Right atrium auricular region (tissue), 2 donors: Measurements from ENCODE around the gene EDRF1. TPM values are rescaled to one million over a fixed set of nuclear protein-coding genes. Genes with fewer than 3 reads are reported as not detected.

Source experiments
- DNase-seq: peaks from one replicate; pipeline ENCODE4 v3.0.0-alpha.2; 2019; ENCODE audit warnings: low spot score
- H3K27ac ChIP-seq, 2 donors: fragments of 200-600 bp; sonication (generic); 1 replicate in 1 of 2; 2 replicates in 1 of 2; pipeline ENCODE4 v1.5.1; 2016 to 2019
- H3K27me3 ChIP-seq, 2 donors: fragments of 200-600 bp; sonication (generic); one replicate each; pipeline versions ENCODE4 v1.5.1 to v1.6.0; 2017 to 2019
- H3K36me3 ChIP-seq: fragments of 200-600 bp; sonication (generic); one replicate; pipeline ENCODE4 v1.5.1; 2016
- H3K4me1 ChIP-seq, 2 donors: fragments of 200-600 bp; sonication (generic); one replicate each; pipeline versions ENCODE4 v1.5.1 to v1.6.0; 2017 to 2019
- H3K4me3 ChIP-seq, 2 donors: fragments of 200-600 bp; sonication (generic); 1 replicate in 1 of 2; 2 replicates in 1 of 2; pipeline ENCODE4 v1.5.1; 2017 to 2019; ENCODE audit warnings: mild to moderate bottlenecking in 1 of 2, moderate library complexity in 1 of 2
- H3K9me3 ChIP-seq, 2 donors: fragments of 200-600 bp; sonication (generic); one replicate each; pipeline ENCODE4 v1.5.1; 2019
- total RNA-seq, 2 donors: library from RNA; depleted of rRNA; stranded (reverse); fragments of >200 nt; gene quantifications; one replicate each; pipeline ENCODE4 v1.1.0, GENCODE V29; 2016
- TF ChIP-seq, protein P1 (sequence below), 2 donors: fragments of 200-600 bp; sonication (generic); IDR thresholded peaks; one replicate each; pipeline ENCODE4 v1.5.1; 2019; ENCODE audit warnings: antibody characterized with exemption in 2 of 2

Gene EDRF1
- total RNA-seq, 2 donors from 2014 or later = 11.4 to 11.5 TPM

DNA sequence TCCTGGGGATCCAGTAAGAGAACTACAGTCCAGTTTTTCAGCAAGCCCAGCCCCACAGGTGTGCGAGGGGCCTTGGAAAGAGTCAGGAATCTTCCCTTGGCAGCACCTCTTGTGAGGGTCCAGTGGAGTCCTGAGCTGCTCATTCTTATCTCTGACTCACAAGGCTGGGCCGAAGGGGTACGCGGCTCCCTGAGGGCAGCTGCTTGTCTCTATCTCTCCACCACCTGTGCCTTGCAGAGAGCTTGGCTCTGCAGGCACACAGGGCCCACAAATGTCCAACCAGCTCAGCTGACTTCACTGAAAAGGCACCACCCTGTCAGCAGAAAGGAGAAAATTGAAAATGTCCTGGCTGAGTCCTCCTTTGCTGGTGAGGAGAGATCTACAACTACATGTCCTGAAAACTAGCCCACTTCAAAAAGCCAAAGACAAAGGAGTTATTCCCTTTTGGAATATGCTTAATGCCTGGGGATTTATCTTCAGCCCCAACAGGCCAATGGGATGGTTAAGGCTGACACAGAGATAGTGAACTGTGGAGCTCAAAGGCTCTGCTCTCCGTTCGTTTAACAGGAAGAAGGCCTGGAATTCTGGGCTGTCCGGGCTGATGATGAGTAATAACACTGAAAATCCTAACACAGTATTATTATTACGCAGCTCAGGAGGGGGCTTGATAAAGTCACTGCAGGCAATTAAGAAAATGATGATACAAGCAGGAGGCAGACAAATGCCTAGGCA lies 80.1 kb downstream of the EDRF1 start:
- Histone ChIP-seq H3K4me1 (no peaks in the 10 kb centered on the region), H3K27me3 (no peaks in the 10 kb centered on the region), H3K27ac (no peak overlapping the region), H3K9me3 (no peaks in the 10 kb centered on the region), H3K4me3 (no peak overlapping the region), H3K36me3 (peaks cover 39% of the 10 kb centered on the region)
- no peak for DNase-seq
- TF ChIP-seq, protein P1, sequence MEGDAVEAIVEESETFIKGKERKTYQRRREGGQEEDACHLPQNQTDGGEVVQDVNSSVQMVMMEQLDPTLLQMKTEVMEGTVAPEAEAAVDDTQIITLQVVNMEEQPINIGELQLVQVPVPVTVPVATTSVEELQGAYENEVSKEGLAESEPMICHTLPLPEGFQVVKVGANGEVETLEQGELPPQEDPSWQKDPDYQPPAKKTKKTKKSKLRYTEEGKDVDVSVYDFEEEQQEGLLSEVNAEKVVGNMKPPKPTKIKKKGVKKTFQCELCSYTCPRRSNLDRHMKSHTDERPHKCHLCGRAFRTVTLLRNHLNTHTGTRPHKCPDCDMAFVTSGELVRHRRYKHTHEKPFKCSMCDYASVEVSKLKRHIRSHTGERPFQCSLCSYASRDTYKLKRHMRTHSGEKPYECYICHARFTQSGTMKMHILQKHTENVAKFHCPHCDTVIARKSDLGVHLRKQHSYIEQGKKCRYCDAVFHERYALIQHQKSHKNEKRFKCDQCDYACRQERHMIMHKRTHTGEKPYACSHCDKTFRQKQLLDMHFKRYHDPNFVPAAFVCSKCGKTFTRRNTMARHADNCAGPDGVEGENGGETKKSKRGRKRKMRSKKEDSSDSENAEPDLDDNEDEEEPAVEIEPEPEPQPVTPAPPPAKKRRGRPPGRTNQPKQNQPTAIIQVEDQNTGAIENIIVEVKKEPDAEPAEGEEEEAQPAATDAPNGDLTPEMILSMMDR (IDR thresholded peaks at IDR 0.05) = no peak

DNA sequence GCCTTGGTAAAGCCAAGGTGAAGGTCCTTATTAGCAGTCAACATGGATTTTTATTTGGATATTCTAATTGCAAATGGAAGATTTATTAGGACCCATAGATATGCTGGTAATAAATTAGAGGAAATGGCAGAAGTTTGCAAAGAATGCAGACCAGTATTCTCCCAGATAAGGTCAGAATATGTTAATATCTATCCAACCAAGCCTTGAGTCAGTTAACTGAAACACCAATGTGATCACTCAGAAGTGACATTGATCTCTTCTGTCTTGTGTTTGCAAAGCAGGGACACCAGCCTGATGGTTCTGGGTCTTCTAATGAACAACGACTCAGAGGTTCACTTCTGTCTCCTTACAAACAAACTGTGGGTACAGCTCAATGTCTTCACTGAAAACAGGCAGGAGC lies 82.1 kb downstream of the EDRF1 start:
- TF ChIP-seq, protein P1 (IDR thresholded peaks at IDR 0.05) = no peak
- no peaks in the 10 kb centered on the region for H3K4me1 ChIP-seq
- no peaks in the 10 kb centered on the region for H3K27me3 ChIP-seq
- H3K4me3 ChIP-seq = no peak overlapping the region
- peaks cover 44% of the 10 kb centered on the region for H3K36me3 ChIP-seq
- no peak overlapping the region for H3K27ac ChIP-seq
- DNase-seq = no peak
- no peaks in the 10 kb centered on the region for H3K9me3 ChIP-seq

DNA sequence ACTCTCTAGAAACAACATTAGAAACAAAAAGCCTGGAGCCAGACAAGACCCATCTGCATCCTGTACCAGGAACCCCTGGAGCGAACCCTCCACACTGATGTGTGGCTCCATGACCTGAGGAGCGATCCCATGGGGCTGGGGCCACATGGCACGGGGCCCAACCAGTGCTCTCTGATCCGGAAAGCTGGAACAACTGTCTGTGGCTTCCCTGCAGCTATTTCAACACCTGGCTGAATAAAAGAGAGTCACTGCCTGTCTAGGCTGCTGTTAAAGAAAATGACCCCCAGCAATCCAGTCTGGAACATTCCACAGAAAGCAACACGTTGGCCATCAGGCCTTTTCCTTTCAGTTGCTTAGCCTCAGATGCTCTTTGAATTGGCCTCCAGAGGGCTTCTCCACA lies 82.6 kb downstream of the EDRF1 start:
- H3K36me3 ChIP-seq = peaks cover 49% of the 10 kb centered on the region

DNA sequence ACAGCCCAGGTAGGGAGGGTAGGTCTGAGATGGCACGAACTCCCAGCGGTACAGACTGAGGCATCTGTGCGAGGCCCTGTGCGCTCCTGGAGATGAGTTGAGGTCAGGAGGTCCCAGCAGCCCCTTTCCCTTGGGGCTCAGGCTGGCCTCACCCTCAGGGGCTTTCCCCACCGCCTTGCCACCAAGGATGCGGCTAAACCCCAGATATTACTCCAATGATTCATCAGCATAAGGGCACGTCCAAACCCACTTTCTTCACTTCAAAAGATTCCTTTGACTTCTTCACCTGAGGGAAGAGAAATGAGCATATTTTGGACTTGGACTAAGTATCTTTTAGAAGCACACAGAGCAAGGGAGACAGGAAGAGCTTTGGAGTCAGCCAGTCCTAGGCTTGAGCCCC lies 83.2 kb downstream of the EDRF1 start:
- Histone ChIP-seq H3K4me3 (no peak overlapping the region), H3K27ac (no peak overlapping the region), H3K4me1 (no peaks in the 10 kb centered on the region), H3K36me3 (peaks cover 46% of the 10 kb centered on the region), H3K9me3 (no peaks in the 10 kb centered on the region), H3K27me3 (no peaks in the 10 kb centered on the region)
- TF ChIP-seq, protein P1 (IDR thresholded peaks at IDR 0.05) = no peak
- no peak for DNase-seq

More for the DNA sequence above, 82.6 kb downstream of the EDRF1 start:
- Histone ChIP-seq H3K4me3 (no peak overlapping the region), H3K27ac (no peak overlapping the region), H3K9me3 (no peaks in the 10 kb centered on the region), H3K4me1 (no peaks in the 10 kb centered on the region), H3K27me3 (no peaks in the 10 kb centered on the region)
- no peak for DNase-seq
- TF ChIP-seq, protein P1 (IDR thresholded peaks at IDR 0.05) = no peak

DNA sequence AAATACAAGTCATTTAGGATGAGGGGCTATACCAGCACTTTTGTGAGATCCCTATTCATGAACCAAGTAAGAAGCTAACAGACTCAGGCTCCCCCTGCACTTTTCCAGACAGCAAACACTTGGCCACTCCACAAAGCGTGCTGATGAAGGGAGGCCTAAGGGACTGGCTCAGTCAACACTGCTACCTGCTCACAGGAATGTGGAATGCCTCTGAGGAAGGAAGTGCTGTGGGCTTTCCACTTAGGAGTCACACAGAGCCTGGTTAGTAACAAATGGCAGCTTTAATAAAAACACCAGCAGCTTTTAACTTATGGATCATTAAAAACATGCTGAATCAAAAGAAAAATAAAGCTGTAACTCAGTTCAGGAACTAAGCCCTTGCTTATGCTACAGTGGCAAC lies 88.5 kb downstream of the EDRF1 start:
- DNase-seq = no peak
- peaks cover 56% of the 10 kb centered on the region for H3K36me3 ChIP-seq

More for the DNA sequence above, 88.5 kb downstream of the EDRF1 start:
- Histone ChIP-seq H3K27me3 (no peaks in the 10 kb centered on the region), H3K4me3 (no peak overlapping the region), H3K9me3 (no peaks in the 10 kb centered on the region), H3K4me1 (no peaks in the 10 kb centered on the region), H3K27ac (no peak overlapping the region)
- TF ChIP-seq, protein P1 (IDR thresholded peaks at IDR 0.05) = no peak
